Measurements from ENCODE around the gene PIMREG. TPM values are rescaled to one million over a fixed set of nuclear protein-coding genes. Genes with fewer than 3 reads are reported as not detected.

PIMREG gene
- total RNA-seq, 1 donor from 2014 or later = 0.62 TPM

DNA sequence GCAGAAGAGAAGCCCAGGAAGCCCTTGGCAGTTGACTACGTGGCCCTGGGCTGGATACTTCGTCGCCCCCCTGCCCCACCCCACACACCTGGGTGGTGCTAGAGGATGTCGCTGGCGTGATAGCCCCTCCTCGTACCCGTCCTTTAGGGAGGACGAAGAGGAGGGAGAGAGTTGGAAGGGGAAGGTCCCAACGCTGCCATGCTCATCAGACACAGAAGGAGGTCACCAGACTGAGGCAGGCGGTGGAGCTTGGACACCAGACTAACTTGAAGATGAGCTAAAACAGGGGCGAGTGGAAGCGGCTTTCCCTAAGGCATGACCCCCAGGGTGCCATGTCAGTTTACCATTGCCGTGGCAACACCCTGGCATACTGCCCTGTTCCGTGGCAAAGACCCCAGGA, 20.3 kb upstream of the PIMREG start:
- no peak for ATAC-seq
- H3K4me3 ChIP-seq = no peak overlapping the region
- TF ChIP-seq, protein P1, sequence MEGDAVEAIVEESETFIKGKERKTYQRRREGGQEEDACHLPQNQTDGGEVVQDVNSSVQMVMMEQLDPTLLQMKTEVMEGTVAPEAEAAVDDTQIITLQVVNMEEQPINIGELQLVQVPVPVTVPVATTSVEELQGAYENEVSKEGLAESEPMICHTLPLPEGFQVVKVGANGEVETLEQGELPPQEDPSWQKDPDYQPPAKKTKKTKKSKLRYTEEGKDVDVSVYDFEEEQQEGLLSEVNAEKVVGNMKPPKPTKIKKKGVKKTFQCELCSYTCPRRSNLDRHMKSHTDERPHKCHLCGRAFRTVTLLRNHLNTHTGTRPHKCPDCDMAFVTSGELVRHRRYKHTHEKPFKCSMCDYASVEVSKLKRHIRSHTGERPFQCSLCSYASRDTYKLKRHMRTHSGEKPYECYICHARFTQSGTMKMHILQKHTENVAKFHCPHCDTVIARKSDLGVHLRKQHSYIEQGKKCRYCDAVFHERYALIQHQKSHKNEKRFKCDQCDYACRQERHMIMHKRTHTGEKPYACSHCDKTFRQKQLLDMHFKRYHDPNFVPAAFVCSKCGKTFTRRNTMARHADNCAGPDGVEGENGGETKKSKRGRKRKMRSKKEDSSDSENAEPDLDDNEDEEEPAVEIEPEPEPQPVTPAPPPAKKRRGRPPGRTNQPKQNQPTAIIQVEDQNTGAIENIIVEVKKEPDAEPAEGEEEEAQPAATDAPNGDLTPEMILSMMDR (IDR thresholded peaks at IDR 0.05) = no peak
- DNase-seq = no peak
- no peak overlapping the region for H3K27ac ChIP-seq
- no peaks in the 10 kb centered on the region for H3K36me3 ChIP-seq
- no peaks in the 10 kb centered on the region for H3K9me3 ChIP-seq
- intact Hi-C loops (cut with DNase I) = no loop called here
- peaks cover 8% of the 10 kb centered on the region for H3K27me3 ChIP-seq (ENCODE audit: low read depth)
- no peaks in the 10 kb centered on the region for H3K4me1 ChIP-seq

DNA sequence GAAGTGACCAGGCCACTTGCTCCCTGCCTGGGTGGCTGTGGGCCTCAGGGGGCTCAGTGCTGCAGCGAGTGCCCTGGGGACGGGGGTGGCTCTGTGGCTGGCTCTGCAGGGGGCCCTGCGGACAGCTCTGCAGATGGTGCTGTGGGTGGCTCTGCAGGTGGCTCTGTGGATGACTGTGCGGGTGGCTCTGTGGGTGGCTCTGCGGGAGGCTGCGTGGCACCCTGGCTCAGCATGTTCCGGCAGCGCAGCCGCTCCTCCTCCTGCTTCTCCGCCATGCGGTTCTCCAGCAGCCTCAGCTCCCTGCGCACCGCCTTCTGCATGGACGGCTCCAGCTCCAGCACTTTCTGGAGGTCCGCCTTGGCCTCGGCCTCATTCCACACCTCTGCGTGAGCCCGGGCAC, 18.8 kb upstream of the PIMREG start:
- DNase-seq = no peak
- no peaks in the 10 kb centered on the region for H3K4me1 ChIP-seq
- ATAC-seq = no peak
- H3K27me3 ChIP-seq (ENCODE audit: low read depth) = no peaks in the 10 kb centered on the region
- TF ChIP-seq, protein P1 (IDR thresholded peaks at IDR 0.05) = no peak
- H3K36me3 ChIP-seq = no peaks in the 10 kb centered on the region
- no peaks in the 10 kb centered on the region for H3K9me3 ChIP-seq
- H3K4me3 ChIP-seq = no peak overlapping the region
- intact Hi-C loops (cut with DNase I) = loop anchor here (5.0 kb wide), 1 partner anchor 838 kb away; no protein-coding TSS in a partner anchor
- H3K27ac ChIP-seq = no peak overlapping the region

DNA sequence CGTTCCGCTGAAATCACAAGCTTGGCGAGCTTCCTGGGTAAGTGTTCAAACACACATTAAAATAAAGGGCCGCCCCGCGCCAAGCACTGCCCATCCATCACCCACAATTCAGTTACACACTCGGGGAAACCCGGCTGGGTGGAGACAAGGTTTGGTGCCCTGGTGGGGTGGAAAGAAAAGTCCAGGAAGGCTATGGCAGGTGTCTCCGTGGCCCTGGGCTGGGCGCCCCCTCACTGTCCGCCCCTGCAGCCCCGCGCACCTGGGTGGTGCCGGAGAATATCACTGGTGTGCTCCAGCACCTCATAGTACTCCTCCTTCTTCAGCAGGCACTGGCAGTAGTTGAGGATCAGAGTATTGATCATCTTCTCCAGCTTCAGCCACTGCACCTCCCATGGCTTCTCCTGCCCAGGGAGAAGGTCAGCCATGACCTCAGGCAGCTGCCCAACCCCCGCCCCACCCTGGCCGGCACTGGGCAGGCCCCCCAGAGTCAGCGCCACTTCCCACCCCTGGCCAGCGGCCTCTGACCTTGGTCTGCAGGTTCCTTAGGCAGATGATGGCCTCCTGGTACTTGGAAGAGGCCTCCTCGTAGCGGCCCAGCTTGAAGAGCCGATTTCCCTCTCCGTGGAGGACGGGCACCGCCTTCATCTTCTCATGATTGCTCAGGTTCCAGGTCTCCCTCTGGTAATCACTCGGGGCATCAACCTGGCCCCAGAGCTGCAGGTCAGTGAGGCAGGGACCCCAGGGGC, 17.7 kb upstream of the PIMREG start:
- Histone ChIP-seq H3K4me3 (no peak overlapping the region), H3K9me3 (no peaks in the 10 kb centered on the region), H3K4me1 (no peaks in the 10 kb centered on the region), H3K36me3 (no peaks in the 10 kb centered on the region), H3K27ac (no peak overlapping the region), H3K27me3 (ENCODE audit: low read depth) (no peaks in the 10 kb centered on the region)
- DNase-seq (no peak), ATAC-seq (no peak)
- intact Hi-C loops (cut with DNase I) = loop anchor here (5.0 kb wide), 1 partner anchor 839 kb away; no protein-coding TSS in a partner anchor
- TF ChIP-seq, protein P1 (IDR thresholded peaks at IDR 0.05) = no peak

DNA sequence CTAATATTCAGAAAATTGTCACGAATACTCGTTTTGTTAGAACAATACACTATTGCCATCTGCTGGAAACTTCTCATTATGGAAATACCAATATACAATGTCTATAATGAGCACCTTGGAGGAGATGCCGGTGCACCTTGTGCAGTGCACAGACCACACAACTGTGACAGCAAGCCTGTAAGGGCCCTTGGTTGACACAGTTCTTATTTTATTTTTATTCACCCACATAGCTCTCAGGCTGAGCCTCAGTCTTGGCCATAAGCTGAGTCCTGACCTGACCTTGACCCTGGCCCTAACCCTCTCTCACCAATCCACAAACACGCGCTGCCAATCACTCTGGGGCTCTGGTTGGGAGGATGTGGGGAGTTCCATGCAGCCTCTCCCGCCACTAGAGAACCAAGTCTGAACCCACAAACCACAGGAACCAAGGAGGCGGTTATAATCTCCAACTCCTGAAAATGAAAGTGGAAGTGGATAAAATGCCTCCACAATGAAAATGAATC, 16.9 kb upstream of the PIMREG start:
- Histone ChIP-seq H3K36me3 (no peaks in the 10 kb centered on the region), H3K4me1 (no peaks in the 10 kb centered on the region), H3K4me3 (no peak overlapping the region), H3K27ac (no peak overlapping the region), H3K9me3 (no peaks in the 10 kb centered on the region), H3K27me3 (ENCODE audit: low read depth) (no peaks in the 10 kb centered on the region)
- TF ChIP-seq, protein P1 (IDR thresholded peaks at IDR 0.05) = no peak
- ATAC-seq (peak in 1 of 2 donors; percentile 44), DNase-seq (no peak)
- intact Hi-C loops (cut with DNase I) = loop anchor here (5.0 kb wide), 1 partner anchor 840 kb away; no protein-coding TSS in a partner anchor

DNA sequence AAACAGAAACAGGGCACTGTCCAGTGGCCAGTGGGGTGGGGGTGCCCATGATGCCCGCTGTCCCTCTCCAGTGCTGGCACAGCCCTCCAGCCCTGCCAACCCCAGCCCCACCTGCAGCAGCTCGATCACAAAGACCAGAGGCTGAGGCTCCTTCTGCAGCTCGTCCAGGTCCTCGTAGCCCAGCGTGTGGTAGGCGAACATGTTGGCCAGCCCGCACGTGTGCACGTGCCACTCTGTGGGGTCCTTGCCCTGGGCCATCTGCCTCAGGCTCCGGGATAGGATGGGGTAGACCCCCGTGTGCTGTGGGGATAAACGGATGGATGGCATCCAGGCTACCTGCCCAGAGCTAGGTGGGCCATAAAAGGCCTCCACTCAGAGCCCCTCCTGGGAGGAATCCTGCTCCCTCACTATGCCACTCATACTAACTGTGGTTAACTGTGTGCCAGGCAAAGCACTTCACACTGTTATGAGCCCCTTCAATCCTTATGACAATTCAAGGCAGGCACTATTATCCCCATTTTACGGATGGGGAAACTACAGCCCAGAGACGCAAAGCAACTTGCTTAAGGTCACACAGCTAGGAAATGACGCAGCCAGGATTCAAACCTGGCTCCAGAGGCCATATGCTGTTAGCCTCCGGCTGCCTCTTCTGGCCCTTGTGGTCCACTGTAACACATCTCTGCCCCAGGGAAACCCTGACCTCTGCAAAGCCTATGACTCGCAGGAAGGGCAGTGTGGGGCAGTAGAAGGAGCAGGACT, 15.9 kb upstream of the PIMREG start:
- ATAC-seq (no peak), DNase-seq (no peak)
- TF ChIP-seq, protein P1 (IDR thresholded peaks at IDR 0.05) = no peak
- intact Hi-C loops (cut with DNase I) = loop anchor here (5.0 kb wide), 1 partner anchor 841 kb away; no protein-coding TSS in a partner anchor
- Histone ChIP-seq H3K4me3 (no peak overlapping the region), H3K27me3 (ENCODE audit: low read depth) (no peaks in the 10 kb centered on the region), H3K9me3 (no peaks in the 10 kb centered on the region), H3K27ac (no peak overlapping the region), H3K36me3 (no peaks in the 10 kb centered on the region), H3K4me1 (no peaks in the 10 kb centered on the region)

Measured in lower lobe of right lung (tissue), 2 donors.